GM20431 (cell line): ENCODE results near the gene TBC1D17.
"Not testable (repeated sequence)": the region's sequence is repeated elsewhere in the genome, so short reads cannot be mapped to it uniquely, and the experiment has no call there.

ENCODE experiments used
- in situ Hi-C: fragments of 300-500 bp; cut with MseI, MboI; formaldehyde crosslinking; loops from one replicate; pipeline ENCODE4 v1.15.0; 2020; ENCODE audit warnings: low sequenced_read_pairs; ENCODE audit not compliant: unreplicated experiment

TBC1D17 gene

GRCh38 chr19:49912965-49913685 lies 35.6 kb downstream of the TBC1D17 start:
- in situ Hi-C loops, result no loop called here

- in situ Hi-C loops, result no loop called here
Measured at GRCh38 chr19:49913720-49914119, 36.2 kb downstream of the TBC1D17 start.

- in situ Hi-C loops, result no loop called here
Measured at GRCh38 chr19:49915271-49915670, 37.8 kb downstream of the TBC1D17 start.

- in situ Hi-C loops, result no loop called here
Measured at GRCh38 chr19:49916839-49917733, 39.6 kb downstream of the TBC1D17 start.

- in situ Hi-C loops, result no loop called here
Measured at GRCh38 chr19:49918089-49918488, 40.6 kb downstream of the TBC1D17 start.

- in situ Hi-C loops, result no loop called here
Measured at GRCh38 chr19:49920624-49921363, 43.3 kb downstream of the TBC1D17 start.

- in situ Hi-C loops, result no loop called here
Measured at GRCh38 chr19:49921871-49922795, 44.6 kb downstream of the TBC1D17 start.

- in situ Hi-C loops, result no loop called here
Measured at GRCh38 chr19:49923055-49924003, 45.8 kb downstream of the TBC1D17 start.

- in situ Hi-C loops, result no loop called here
Measured at GRCh38 chr19:49924004-49924880, 46.7 kb downstream of the TBC1D17 start.

GRCh38 chr19:49924881-49925210 lies 47.3 kb downstream of the TBC1D17 start:
- in situ Hi-C loops, result not testable (repeated sequence)

GRCh38 chr19:49925486-49925885 lies 48.0 kb downstream of the TBC1D17 start:
- in situ Hi-C loops, result no loop called here

- in situ Hi-C loops, result no loop called here
Measured at GRCh38 chr19:49926515-49926914, 49.0 kb downstream of the TBC1D17 start.

- in situ Hi-C loops, result no loop called here
Measured at GRCh38 chr19:49927526-49928264, 50.2 kb downstream of the TBC1D17 start.

GRCh38 chr19:49929121-49929610 lies 51.7 kb downstream of the TBC1D17 start, which contains the start of the genes ATF5 and NUP62:
ATF5 (plus strand) TSS chr19:49929205; CDS start chr19:49930851, 1,646 bp downstream.
NUP62 (minus strand) TSS chr19:49929504; CDS start chr19:49909807, 19,697 bp downstream.
- in situ Hi-C loops, result no loop called here

GRCh38 chr19:49929611-49930482 lies 52.3 kb downstream of the TBC1D17 start:
- in situ Hi-C loops, result no loop called here
